Cardiac septum (tissue), 1 donor: ENCODE data around the gene RAP1GAP. TPM values are rescaled to one million over a fixed set of nuclear protein-coding genes. Genes with fewer than 3 reads are reported as not detected.
A peak's percentile ranks its signal among the peaks of the same experiment; 100 is the strongest.

Experiments
- DNase-seq: peaks from one replicate; pipeline ENCODE4 v3.0.0-alpha.2; 2020; ENCODE audit warnings: low spot score
- intact Hi-C: fragments of 100-400 bp; cut with DNase I; formaldehyde crosslinking; loops from one replicate; pipeline ENCODE4 v1.14.0; 2022
- total RNA-seq: library from RNA; stranded (reverse); fragmentation: NEBNext Ultra II Directional; extraction: Animal tissue kit (Norgen Biotek cat#: 25700); gene quantifications from one replicate; pipeline ENCODE4 v1.2.1, GENCODE V29; 2021
- donor health status: DM: no; HTN: no; CAD: no.

The RAP1GAP gene
- total RNA-seq, 1 donor from 2014 or later = 2.7 TPM

GRCh38 chr1:21663951-21664805 lies 5.0 kb downstream of the RAP1GAP start:
- DNase-seq = peak; percentile 72
- intact Hi-C loops = loop anchor here (5.0 kb wide), 1 partner anchor 157 kb away; the partner anchor contains the start of gene ALPL

- peak; percentile 73 for DNase-seq
- intact Hi-C loops = loop anchor here (5.0 kb wide), 1 partner anchor 156 kb away; the partner anchor contains the start of gene ALPL
Measured at GRCh38 chr1:21663248-21663950, 5.8 kb downstream of the RAP1GAP start.

- intact Hi-C loops = loop anchor here (5.0 kb wide), 1 partner anchor 155 kb away; the partner anchor contains the start of gene ALPL
- DNase-seq = peak; percentile 24
Measured at GRCh38 chr1:21662426-21663247, 6.5 kb downstream of the RAP1GAP start.

- intact Hi-C loops = loop anchor here (5.0 kb wide), 1 partner anchor 155 kb away; the partner anchor contains the start of gene ALPL
- DNase-seq = peak; percentile 29
Measured at GRCh38 chr1:21661886-21662285, 7.3 kb downstream of the RAP1GAP start.

GRCh38 chr1:21659924-21660326 lies 9.2 kb downstream of the RAP1GAP start:
- peak; percentile 4 for DNase-seq
- intact Hi-C loops = loop anchor here (5.0 kb wide), 4 partner anchors 88 to 423 kb away; partner anchors contain the start of gene ALPL

- intact Hi-C loops = loop anchor here (5.0 kb wide), 3 partner anchors 87 to 422 kb away; no protein-coding TSS in a partner anchor
- DNase-seq = peak; percentile 90
Measured at GRCh38 chr1:21659099-21659923, 9.8 kb downstream of the RAP1GAP start.

GRCh38 chr1:21657456-21658190 lies 11.5 kb downstream of the RAP1GAP start:
- intact Hi-C loops = loop anchor here (5.0 kb wide), 3 partner anchors 85 to 420 kb away; no protein-coding TSS in a partner anchor
- DNase-seq = no peak

- intact Hi-C loops = loop anchor here (5.0 kb wide), 3 partner anchors 83 to 418 kb away; no protein-coding TSS in a partner anchor
- no peak for DNase-seq
Measured at GRCh38 chr1:21655748-21656147, 13.4 kb downstream of the RAP1GAP start.

GRCh38 chr1:21655259-21655658 lies 13.9 kb downstream of the RAP1GAP start:
- intact Hi-C loops = loop anchor here (5.0 kb wide), 3 partner anchors 83 to 418 kb away; no protein-coding TSS in a partner anchor
- no peak for DNase-seq

GRCh38 chr1:21654209-21654608 lies 14.9 kb downstream of the RAP1GAP start:
- intact Hi-C loops = no loop called here
- no peak for DNase-seq

- no peak for DNase-seq
- intact Hi-C loops = no loop called here
Measured at GRCh38 chr1:21653744-21654100, 15.4 kb downstream of the RAP1GAP start.

GRCh38 chr1:21652937-21653743 lies 16.0 kb downstream of the RAP1GAP start:
- intact Hi-C loops = no loop called here
- DNase-seq = no peak

GRCh38 chr1:21652101-21652936 lies 16.8 kb downstream of the RAP1GAP start:
- intact Hi-C loops = no loop called here
- no peak for DNase-seq

GRCh38 chr1:21651214-21652042 lies 17.7 kb downstream of the RAP1GAP start:
- intact Hi-C loops = no loop called here
- no peak for DNase-seq

- intact Hi-C loops = no loop called here
- no peak for DNase-seq
Measured at GRCh38 chr1:21650400-21650799, 18.8 kb downstream of the RAP1GAP start.
